ENCODE results near the gene ZNF275.
A peak's percentile ranks its signal among the peaks of the same experiment; 100 is the strongest.
"Not testable (repeated sequence)": the region's sequence is repeated elsewhere in the genome, so short reads cannot be mapped to it uniquely, and the experiment has no call there.

The ZNF275 gene

GRCh38 chrX:153317996-153318722, 15.8 kb upstream of the ZNF275 start:
- H3K4me3 ChIP-seq (ENCODE audit: low read length) = no peak overlapping the region

GRCh38 chrX:153318811-153319210, 15.1 kb upstream of the ZNF275 start:
- DNase-seq (ENCODE audit: low read depth, low spot score) = no peak
- H3K4me3 ChIP-seq (ENCODE audit: low read length) = no peak overlapping the region

More at GRCh38 chrX:153317996-153318722, 15.8 kb upstream of the ZNF275 start:
- no peak for DNase-seq (ENCODE audit: low read depth, low spot score)

DNA sequence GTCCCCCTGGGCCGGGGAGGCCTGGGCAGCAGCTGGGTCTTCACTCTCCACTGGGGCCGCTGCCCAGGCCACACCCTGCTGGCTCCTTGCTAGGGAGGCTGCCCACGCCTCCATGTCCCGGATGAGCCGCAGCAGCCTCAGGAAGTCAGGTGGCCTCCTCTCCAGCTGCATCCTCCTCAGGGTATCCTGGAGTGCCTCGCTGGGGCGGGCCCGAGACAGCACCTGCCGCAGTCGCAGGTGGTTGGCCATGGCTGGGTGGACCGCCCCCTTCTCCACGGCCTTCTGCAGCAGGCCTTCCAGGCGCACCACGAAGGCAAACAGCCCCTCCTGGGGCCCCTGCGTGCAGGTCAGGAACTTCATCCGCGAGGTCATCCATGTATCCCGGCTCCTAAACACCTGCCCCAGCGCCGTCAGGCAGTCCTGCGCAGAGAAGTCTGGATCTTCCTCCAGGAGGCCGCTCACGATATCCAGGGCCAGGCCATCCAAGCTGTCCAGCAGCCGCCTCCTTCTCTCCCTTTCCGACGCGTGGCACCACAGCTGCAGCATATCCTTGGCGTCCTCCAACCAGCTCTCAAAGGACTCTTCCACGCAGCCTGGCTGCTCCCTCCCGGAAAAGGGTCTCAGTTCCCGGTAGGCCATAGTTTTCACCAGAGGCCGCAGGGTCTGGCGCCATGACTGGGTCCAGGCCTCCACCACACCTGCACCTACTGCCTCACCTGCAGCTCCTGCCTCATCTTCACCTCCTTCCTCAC, 14.5 kb upstream of the ZNF275 start:
- no peak overlapping the region for H3K4me3 ChIP-seq (ENCODE audit: low read length)
- no peak for DNase-seq (ENCODE audit: low read depth, low spot score)

DNA sequence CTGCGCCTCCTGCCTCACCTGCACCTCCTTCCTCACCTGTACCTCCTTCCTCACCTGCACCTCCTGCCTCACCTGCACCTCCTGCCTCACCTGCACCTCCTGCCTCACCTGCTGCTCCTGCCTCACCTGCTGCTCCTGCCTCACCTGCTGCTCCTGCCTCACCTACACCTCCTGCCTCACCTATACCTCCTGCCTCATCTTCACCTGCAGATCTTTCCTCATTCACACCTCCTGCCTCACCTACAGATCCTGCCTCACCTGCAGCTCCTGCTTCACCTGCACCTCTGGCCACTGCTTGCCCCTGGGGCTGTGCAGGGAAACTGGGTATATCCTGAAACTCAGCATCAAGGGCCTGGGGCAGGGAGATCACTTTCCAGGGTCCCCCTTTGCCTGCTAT, 13.9 kb upstream of the ZNF275 start:
- not testable (repeated sequence) for H3K4me3 ChIP-seq (ENCODE audit: low read length); DNase-seq (ENCODE audit: low read depth, low spot score)

GRCh38 chrX:153320555-153321184, 13.3 kb upstream of the ZNF275 start:
- no peak overlapping the region for H3K4me3 ChIP-seq (ENCODE audit: low read length)
- DNase-seq (ENCODE audit: low read depth, low spot score) = no peak

DNA sequence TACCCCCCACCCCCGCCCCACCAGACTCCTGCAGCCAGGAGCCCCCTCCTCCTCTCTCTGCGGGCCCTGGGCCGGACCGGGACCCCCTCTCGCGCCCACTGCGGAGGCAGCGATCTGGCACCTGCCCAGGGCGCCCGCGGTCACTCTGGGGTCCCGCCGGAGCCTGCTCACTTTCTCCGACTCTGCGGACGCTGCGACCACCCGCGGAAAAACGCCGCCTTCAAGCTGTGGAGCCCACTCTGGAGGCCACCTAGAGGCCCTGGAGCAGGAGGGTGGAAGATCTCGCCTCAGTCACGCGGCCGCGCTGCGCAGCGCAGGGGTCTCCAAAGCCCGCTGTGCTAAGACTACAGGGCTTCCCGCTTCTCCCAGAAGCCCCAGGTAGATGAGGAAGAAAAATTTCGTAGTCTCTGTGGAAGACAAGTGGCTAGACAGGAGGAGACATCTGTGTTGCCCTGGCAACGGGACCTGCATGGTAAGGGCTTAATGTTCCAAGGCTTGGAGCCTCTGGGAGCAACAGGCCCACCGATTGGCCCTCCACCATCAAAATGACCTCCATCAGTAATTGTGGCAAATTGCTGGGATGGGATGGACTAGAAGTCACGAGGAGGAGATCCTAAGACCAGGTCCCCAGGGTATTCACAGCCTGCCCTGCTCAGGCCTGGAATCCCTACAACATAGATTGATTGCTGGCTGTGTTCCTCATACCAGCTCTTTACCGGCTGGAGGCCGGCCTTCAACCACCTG, 12.4 kb upstream of the ZNF275 start, which contains the start of gene PNMA6F:
TSS of gene PNMA6F (minus strand) at position 387 of the 744 bp plus-strand sequence. CDS start 1,093 bp downstream, outside the sequence.
- DNase-seq (ENCODE audit: low read depth, low spot score) = no peak
- H3K4me3 ChIP-seq (ENCODE audit: low read length) = no peak within 1 kb of the TSS

DNA sequence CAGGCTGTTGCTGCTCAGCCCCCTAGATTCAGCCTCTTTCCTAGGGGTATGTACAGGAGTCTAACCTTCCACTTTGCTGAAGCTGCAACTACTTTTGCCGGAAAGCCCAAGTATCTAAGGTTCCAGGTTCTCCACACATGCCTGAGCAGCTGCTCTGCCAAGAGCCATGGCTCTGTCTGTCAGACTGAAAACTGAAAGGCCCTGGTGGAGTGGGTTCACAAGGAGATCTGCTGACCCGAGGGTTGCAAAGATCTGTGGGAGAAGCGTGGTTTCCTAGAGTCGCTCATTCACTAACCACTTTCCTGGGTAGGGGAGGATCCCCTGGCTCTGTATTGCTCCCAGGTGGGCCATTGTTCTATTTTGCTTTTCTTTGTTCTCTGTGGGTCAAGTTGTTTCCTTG, 6.4 kb upstream of the ZNF275 start:
- DNase-seq (ENCODE audit: low read depth, low spot score) = no peak
- H3K4me3 ChIP-seq (ENCODE audit: low read length) = no peak overlapping the region

DNA sequence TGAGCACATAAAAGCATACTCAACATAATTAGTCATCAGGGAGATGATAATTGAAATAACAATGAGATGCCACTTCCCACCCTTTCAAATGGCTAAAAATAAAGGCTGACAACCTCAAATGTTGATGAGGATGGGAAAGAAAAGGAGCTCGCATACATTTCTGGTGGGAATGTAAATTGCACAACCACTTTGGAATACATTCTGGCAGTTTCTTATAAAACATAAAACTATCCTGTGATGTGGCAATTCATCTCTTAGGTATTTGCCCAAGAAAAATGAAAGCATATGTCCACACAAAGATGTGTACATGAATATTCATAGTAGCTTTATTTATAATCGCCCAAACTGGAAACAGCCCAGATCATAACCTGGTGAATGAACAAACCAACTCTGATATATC, 687 bp upstream of the ZNF275 start:
- H3K4me3 ChIP-seq (ENCODE audit: low read length) = peak overlapping the region; percentile 50
- DNase-seq (ENCODE audit: low read depth, low spot score) = no peak

DNA sequence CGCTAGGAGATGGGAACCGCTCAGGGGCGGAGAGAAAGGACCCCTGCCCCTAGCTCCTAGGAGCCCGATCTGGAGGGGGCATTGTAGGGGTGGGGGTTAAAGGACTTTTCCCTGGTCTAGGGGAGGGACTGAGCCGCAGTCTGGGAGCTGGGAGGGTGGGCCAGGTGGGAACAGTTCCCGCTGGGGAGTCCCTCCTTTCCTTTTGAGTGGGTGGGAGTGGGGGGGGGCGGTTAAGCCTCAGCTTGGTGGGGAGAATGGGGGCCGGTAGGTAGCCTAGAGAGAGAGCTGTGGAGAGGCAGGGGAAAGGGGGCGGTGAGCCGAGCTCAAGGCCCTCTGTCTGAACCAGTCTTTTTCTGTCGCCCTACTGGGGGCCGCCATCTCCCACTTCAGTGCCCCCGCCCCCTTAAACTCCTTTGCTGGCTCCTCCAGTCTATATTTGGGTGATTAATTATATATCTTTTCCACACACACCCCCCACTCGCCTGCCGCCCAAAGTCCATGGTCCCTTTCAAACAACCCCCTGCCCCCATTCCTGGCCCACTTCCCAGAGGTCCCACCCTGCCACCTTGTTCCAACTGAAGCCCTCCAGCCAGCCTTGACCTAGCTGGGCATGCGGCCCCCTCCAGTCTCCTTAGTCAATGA, 822 bp downstream of the ZNF275 start:
- peak overlapping the region; percentile 66 for H3K4me3 ChIP-seq (ENCODE audit: low read length)
- DNase-seq (ENCODE audit: low read depth, low spot score) = no peak

DNA sequence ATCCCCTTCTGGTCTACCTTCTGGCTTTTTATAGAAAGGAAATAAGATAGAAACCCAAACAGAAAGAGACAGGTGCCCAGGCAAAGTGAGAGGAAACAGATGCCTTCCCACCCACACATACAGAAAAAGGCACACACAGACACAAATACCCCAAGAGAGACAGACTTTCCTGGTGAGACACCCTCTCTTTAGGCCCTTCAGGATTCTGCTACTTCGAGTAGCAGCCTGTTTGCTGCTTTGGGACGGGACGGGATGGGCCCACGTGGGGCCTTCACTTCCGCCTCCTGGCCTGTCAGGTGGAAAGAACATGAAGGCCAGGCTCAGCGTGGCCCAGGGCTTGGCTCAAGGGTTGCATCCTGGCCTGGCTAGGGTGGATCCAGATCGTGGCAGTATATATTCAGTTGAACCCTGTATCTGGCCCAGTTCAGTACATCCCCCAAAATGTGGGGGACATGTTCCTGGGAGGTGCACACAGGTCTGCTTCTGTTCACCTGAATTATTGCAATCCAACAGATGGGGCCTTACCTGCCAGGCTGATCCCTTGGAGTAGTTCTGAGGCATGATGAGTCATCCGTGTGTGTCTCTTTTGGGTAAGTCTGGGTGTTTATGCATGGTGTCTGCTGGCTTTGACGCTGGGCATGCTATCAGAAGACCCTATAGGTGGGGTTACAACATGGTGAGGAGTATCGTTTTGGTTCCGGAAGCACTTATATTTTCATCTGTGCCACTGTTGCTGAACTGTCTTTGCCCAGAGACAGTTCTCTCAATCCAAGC, 2.4 kb downstream of the ZNF275 start:
- DNase-seq (ENCODE audit: low read depth, low spot score) = no peak
- no peak overlapping the region for H3K4me3 ChIP-seq (ENCODE audit: low read length)

GRCh38 chrX:153336988-153337387, 3.0 kb downstream of the ZNF275 start:
- DNase-seq (ENCODE audit: low read depth, low spot score) = no peak
- H3K4me3 ChIP-seq (ENCODE audit: low read length) = no peak overlapping the region

DNA sequence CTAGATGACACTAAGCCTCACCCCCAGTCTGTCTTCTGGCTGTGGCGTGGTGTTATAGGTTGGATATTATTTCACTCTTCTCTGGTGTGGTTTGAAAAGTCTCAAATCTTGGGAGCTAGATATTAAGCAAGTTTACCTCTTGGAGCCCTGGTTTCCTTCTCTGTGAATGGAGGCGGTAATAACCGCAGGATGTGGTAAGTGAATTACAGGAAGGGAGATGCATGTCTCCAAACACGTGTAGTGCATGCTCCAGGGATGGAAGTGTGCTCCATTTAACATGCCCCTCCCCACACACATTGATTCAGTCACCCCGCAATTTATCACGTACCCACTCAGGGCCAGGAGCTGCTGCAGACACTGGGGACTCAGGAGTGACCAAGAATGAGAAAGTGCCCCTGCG, 4.9 kb downstream of the ZNF275 start:
- peak; percentile 64 for DNase-seq (ENCODE audit: low read depth, low spot score)
- no peak overlapping the region for H3K4me3 ChIP-seq (ENCODE audit: low read length)

DNA sequence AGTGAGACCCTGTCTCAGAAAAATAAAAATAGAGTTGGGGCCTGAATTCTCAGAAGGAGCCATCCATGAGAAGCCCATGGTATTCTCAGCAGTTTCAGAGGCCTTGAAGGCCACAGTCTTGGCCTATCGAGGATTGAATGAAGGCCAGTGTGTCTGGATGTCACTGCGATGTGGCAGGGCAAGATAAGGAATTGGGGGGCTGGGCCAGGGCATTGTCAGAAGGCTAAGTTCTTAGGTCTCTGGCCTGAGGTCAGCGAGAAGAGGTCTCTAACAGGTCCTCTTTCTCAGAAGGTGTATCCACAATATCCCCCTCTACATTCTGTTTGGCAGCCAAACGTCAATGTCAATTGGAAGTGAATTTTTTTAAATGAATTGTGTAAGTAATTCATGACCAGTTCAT, 5.7 kb downstream of the ZNF275 start:
- H3K4me3 ChIP-seq (ENCODE audit: low read length) = no peak overlapping the region
- DNase-seq (ENCODE audit: low read depth, low spot score) = no peak

- H3K4me3 ChIP-seq (ENCODE audit: low read length) = no peak overlapping the region
- DNase-seq (ENCODE audit: low read depth, low spot score) = no peak
Measured at GRCh38 chrX:153340111-153340510, 6.2 kb downstream of the ZNF275 start.

GRCh38 chrX:153342762-153343558, 9.0 kb downstream of the ZNF275 start:
- no peak overlapping the region for H3K4me3 ChIP-seq (ENCODE audit: low read length)
- no peak for DNase-seq (ENCODE audit: low read depth, low spot score)

DNA sequence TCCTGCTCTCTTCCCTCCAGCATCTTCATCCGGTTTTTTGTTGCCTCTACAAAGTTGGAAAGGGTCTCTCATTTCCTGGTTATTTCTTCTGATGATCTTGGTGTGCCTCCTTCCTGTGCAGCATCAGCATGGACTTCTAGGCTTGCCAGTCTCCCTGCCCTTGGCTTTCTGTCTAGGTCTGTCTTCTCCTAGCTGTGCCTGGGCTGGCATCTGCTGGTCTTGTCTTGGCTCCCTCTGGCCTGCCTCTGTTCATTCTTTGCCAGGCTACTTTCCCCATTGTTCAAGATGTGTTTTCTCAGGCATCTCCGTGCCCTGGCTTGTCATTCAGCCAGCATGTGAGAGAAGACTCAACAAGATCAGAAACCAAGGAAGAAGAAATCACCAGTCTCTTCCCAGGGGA, 9.7 kb downstream of the ZNF275 start:
- no peak overlapping the region for H3K4me3 ChIP-seq (ENCODE audit: low read length)
- DNase-seq (ENCODE audit: low read depth, low spot score) = no peak

DNA sequence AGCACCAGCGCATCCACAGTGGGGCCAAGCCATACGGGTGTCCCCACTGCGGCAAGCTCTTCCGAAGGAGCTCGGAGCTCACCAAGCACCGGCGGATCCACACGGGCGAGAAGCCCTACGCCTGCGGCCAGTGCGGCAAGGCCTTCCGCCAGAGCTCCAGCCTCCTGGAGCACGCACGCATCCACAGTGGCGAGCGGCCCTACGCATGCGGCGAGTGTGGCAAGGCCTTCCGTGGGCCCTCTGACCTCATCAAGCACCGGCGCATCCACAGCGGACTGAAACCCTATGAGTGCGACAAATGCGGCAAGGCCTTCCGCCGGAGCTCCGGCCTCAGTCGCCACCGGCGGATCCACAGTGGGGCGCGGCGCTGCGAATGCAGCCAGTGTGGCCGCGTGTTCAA, 13.6 kb downstream of the ZNF275 start:
- no peak for DNase-seq (ENCODE audit: low read depth, low spot score)
- no peak overlapping the region for H3K4me3 ChIP-seq (ENCODE audit: low read length)

DNA sequence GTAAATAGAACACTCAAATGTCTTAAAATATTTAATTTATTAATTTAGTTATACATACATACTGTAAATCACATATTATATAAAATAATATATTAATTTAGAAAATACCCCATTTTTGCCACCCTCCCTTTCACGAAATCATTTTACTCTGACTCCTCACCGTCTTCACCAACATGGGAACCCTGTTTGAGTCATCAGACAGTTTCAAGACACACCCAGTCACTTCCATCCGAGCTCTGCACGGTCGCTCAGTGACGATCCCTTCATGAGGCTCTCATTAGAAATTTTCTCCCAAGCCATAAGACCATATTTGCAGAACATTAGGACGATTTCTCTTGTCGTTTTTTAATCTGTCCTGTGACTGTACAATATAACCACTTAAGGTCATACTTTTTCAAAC, 14.5 kb downstream of the ZNF275 start:
- no peak overlapping the region for H3K4me3 ChIP-seq (ENCODE audit: low read length)
- DNase-seq (ENCODE audit: low read depth, low spot score) = no peak
